GM19043 (cell line): ENCODE measurements around the gene ABHD17A.

Experiments used
- ATAC-seq: cut with Tn5 transposase; IDR thresholded peaks from one replicate; pipeline ENCODE4 v1.9.1; 2021; ENCODE audit warnings: low read depth; ENCODE audit not compliant: unreplicated experiment

Gene ABHD17A

GRCh38 chr19:1865172-1866010 lies 19.9 kb downstream of the ABHD17A start:
- ATAC-seq, result no peak

GRCh38 chr19:1864480-1865171 lies 20.7 kb downstream of the ABHD17A start:
- ATAC-seq, result no peak

- ATAC-seq, result peak; percentile 43
Measured at GRCh38 chr19:1863638-1864479, 21.4 kb downstream of the ABHD17A start.

DNA sequence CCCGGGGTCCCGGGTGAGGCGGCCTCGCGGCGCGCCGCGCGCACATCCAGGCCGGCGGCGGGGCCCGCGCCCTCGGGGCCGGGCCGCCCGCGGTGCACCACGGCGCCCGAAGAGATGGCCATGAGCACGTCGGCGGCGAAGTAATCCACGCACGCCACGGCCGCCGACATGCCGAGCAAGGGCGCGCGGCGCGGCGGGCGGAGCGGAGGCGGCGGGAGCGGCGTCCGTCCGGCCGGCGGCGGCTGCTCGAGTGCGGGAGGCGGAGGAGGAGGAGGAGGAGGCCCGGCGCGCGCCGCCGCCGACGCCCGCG lies 22.0 kb downstream of the ABHD17A start, which contains the start of gene KLF16:
Gene KLF16 (minus strand): TSS at position 252 of the 310 bp plus-strand sequence. CDS start 82 bp downstream, at position 170.
- ATAC-seq, result no peak

DNA sequence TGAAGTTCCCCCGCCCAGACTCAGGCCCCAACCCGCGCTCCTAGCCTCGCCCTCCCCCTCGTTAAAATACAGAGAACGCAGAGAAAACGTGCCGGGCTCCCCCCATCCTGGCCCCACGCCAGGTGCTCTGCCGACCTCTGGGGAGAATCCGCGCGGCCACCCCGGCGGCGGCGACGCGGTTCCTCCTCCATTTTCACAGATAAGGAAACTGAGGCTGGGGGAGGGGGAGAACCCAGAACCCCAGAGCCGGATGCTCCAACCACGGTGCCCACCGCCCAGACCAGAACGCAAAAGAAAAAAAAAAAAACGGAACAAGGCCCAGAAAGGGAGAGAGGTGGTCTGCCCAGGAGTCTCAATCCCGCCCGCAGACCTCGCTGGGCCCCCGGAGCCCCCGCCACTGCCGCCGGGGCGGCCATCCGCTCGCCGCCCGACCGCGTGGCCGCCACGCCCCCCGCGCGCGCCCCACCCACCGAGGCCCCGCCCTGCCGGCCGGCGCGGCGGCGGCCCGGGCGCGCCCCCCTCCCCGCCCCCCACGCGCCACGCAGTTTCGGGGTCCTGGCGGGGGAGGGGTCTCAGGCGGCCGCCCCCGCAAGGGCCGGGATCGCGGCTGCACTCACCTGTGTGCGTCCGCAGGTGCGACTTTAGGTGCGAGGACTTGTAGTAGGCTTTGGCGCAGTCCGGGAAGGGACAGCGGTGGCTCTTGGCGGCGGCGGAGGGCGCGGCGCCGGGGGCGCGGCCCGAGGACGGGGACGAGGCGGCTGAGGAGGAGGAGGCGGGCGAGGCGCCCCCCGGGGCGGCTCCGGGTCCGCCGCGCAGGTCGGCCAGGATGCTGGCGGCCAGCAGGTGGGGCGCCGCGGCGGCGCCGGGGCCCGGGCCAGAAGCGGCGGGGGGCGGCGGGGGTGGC lies 22.6 kb downstream of the ABHD17A start:
- no peak for ATAC-seq

DNA sequence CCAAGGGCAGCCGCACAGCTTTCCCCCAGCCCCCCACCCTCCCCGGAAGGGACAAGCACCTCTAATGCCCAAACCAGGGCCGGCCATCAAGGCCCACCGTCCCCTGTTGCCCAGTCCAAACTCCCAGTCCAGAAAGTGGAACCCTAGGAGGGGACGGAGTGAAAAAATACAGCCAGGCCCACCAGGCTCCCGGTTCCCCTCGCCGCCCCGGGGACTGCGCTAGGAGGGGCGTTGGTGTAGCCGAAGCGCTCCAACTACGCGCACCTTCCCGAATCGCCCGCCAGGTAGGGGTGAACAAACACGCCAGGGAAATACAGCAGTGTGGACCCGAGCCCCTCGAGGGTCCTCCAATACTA lies 23.2 kb downstream of the ABHD17A start:
- ATAC-seq, result no peak

- ATAC-seq, result no peak
Measured at GRCh38 chr19:1861599-1862031, 23.7 kb downstream of the ABHD17A start.

DNA sequence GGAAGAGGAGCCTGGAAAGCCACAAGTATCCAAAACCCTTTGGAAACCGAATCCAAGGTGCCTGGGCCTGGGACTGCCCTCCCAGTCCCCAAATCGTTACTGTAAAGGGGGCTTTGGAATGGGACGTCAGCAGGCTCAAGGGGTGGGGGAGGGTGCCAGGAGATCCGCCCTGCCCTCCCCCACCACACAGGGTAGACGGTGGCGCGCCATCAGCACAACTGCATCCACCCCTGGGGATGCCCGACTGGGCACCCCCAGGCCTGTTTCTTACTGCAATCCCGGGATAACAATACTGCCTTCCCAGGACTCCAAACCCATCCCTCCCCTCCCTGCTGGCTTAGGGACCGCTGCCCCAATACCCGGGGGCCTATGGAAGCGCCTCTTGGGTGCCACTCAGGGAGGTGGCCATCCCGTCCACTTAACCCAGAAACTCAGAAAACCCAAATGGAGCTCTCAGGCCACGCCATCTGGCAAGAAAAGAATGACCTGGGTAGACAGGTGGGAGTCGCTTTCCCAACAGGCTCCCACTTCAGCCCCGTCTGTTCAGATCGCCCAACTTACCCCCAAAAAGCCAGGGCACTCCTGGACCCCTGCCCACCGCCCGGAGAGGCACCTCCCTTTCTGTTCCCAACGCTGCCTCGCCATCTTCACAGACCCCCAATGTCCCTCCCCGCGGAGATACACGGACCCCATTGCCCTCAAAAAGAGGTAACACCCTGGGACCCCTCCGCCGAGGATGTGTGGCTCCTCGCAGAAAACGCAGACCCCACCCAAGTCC lies 24.3 kb downstream of the ABHD17A start:
- no peak for ATAC-seq

DNA sequence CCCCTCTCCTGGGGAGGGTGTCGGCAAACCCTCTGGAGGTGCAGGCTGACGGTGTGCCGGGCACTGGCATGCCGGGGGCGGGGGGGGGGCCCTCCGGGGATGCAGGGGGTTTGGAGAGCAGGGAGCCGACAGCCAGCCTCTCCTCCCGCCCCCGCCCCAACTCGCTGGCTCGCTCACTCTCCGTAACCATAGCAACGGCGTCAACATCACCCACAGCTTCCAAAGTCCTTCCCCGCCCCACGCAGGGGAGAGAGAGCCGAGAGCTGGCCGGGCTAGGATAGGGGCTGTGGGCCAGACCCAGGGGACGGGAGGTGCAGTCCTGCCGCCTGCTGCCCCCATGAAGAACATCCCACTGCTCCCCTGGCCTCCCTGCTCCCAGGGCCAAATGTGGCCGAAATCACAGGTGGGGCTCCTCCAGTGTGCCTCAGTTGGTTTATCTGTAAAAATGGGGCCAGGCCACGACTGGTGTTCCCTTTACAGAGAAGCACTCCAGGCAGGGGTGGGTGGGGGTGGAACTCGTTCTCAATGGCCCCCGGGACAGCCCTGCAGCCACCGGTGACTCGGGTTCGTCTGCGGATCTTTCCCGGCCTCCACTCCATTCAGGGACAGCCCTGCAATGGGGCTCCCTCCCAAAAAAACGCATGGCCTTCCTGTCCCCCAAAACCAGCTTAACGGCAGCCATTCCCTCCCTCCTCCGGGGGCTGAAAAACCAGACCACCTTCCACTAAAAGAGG lies 25.1 kb downstream of the ABHD17A start:
- no peak for ATAC-seq

DNA sequence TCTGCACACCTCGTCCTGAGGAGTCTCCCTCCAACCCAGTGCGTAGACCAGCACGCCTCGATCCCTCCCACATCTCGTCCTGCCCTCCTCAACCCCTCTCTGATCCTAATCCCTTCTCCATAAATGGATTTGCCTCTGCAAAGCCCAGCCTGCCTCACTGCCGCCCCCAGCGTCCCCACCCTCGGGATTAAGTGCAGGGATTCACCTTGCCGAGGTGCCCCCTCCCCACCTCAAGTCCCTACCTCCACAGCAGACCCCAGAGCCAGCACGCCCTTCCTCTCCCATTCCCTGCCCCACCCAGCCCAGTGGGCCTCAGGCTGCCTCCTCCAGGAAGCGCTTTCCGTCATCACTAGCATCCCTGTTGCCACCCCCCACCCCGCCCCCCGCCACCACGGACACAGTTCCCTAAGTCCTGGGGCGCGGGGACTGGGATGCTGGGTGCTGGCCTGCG lies 25.9 kb downstream of the ABHD17A start:
- ATAC-seq, result no peak

DNA sequence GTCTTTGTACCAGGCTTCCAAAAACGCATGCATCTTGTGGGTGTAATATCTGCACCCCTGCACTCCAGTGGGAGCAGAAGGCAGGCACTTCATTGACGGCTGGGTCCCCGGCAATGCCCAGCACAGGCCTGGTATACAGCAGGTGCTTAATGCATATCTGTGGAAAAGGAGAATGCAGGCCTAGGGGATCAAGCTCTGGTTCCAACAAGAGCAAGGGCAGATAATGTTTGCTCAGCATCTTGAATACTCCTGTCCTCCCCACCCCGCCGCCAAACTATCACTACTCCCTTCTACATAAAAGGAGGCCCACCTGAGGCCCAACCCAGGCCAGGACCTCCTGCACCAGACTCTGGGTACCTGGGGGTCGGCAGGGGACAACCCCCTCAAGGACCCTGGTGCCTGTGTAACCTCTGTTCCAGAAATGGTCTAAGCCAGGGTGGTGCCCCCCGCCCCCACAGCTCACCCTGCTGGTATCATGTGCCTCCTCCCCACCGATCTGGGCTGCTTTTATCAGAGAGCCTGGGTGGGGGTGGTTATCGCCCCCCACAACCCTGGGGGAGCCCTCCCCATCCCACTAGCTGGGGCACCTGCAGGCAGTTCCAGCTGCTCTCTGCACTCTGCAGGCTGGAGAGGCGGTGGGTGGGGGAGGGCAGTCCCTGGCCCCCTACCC lies 26.7 kb downstream of the ABHD17A start:
- no peak for ATAC-seq

- ATAC-seq, result no peak
Measured at GRCh38 chr19:1857648-1858326, 27.5 kb downstream of the ABHD17A start.

DNA sequence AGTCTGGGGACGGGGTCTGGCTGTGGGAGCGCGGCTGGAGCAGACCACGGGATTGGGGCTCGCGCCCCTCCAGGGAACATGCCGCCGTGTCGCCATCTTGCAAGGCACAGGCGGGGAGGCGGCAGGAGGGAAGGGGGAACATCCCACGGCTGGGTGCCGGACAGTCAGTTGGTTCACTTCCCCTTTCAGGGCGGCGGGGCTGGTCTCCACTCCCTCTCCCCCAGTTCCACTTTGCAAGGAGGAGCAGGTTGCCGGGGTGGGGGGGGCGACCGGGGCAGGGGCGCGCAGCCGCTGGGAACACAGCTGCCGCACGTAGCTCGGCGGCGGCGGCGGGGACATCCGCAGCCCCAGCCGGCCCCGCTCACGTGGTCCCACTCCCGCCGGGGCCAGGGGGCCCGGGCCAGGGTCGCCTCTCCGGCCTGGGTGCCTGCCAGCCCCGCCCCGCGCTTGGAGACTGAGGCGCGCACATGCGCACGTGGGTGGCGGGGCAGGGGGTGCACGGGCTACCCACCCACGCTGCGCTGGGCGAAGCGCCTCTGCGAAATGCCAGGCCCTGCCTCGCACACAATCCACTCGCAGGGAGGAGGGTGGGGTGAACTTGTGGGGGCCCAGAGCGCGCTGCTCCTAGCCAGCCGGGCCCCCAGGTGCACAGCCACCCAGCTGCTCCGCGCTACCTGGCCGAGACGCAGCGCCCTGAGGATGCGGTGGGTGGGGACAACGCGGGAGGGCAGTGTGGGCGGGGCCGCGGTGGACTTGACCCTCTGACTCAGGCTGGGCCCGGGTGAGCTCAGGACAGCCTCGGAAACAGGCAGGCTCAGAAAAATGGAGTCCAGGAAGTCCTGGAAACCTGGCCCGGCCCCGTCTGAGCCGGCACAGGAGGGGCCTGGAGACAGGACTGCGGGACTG lies 28.3 kb downstream of the ABHD17A start:
- no peak for ATAC-seq

DNA sequence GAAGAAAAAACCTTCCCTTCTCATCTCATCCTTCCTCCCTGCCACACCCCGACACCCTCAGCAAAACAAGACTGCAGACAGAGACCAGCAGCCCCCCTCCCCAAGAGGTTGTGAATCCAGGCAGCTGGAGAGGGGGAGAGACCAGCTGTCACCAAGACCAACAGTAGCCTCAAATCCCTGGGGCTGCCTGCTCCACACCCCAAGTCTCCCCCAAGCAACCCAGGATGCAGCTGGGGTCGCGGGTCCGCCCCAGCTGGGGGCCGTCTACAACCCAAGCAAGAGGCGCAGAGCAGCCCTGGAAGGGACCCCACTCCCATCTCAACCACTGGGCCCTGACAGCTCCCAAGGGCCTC lies 29.0 kb downstream of the ABHD17A start:
- ATAC-seq, result no peak

DNA sequence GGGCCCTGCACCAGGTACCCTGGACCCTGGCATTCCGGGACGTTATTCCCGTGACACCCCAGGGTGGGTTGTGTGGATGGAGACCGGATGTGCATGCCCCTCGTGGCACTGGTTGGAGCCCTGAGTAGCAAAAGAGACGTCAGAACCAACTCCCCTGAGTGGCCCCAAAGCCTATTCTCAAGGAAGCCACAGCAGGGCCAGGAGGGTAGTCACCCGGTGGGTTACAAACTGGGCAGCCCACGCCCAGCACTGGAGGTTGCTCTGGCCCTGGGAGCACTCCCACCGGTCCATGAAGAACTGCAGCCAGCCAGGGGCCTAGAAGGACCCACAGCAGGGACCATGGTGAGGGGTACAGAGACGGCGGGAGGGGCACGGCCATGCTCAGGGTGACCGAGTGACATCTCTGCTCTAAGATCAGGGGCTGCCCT lies 29.5 kb downstream of the ABHD17A start:
- no peak for ATAC-seq

GRCh38 chr19:1855040-1855827 lies 30.1 kb downstream of the ABHD17A start:
- peak; percentile 44 for ATAC-seq
